ENCODE results near the gene CENPM.

The CENPM gene

DNA sequence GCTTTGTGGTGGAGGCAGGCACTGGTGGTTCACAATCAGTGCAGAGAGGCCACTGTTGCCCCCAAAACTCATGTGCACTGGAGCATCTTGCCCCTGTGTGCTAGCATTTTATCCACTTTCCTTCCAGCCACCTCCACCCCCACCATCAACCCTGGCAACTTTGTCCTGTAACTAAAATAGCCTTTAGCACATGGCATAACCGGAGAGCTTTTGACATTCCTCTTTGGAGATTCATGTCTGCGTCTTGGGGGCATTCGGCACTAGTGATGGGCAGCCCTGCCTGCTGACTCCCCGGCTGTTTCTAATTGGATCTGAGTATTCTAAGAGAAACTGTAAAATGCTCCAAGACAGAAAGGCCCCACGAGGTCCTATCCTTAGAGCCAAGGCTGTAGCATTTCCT lies 47.8 kb downstream of the CENPM start:
- no peak for DNase-seq (ENCODE audit: low spot score)

GRCh38 chr22:41898645-41899044 lies 48.3 kb downstream of the CENPM start:
- DNase-seq (ENCODE audit: low spot score) = no peak

DNA sequence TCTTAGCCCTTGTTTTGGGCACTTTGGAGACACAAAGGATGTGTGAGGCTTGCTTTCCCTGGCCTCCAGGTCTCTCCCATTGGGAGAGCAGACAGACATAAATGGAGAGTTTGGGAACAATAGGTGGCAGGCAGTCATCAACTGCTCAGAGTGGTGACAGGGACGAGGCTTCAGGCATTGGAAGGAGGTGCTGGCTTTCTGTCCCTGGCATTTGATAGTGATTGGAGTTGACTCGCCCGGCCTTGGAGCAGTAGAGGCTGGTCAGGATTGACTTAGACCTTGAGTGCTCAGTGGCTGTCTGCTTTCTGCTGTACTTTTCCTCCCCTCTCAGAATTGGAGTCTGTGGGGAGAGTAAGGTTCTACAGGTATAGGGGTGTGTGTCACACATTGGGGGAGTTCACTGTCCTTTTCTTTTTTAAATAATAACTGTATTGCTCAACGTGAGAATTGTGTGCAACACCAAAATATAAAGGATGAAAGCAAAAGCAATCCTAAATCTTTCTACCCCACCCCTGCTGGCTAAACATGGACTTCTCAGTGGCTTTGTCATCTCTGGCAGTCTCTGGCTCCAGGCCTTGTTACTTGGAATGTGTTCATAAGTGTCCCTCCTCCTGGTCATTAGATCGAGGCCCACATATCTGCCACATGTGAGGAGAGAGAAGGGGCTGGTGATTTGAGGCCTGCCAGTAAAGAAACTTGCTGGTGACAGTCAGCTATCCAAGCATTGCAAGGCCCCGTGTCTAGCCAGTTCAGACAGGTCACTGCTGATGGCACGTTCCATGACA lies 53.2 kb downstream of the CENPM start:
- no peak for DNase-seq (ENCODE audit: low spot score)

- no peak for DNase-seq (ENCODE audit: low spot score)
Observed at GRCh38 chr22:41892721-41893120, 54.2 kb downstream of the CENPM start.

DNA sequence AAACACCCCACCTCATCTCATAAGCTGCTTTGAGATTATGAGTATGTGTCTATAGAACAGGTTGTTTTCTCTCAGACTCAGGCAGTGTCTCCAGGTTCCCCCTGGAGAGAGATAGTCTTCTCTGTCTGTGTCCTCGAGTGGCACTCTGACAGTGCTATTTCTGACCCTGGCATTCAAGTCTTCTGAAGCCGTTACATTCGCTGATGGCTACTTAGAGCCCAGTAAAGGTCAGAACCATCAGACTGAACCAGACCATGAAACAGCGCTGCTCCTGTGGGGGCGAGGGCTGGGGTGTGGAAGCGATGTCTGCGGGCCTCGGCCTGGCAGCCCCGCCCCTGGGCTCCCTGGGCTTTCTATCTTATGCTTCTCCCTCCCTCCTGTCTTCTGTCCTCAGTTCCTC lies 55.5 kb downstream of the CENPM start:
- DNase-seq (ENCODE audit: low spot score) = no peak
